HT-29 (cell line): ENCODE results near the gene HOXA11. TPM values are rescaled to one million over a fixed set of nuclear protein-coding genes. Genes with fewer than 3 reads are reported as not detected.

Experiments used
- DNase-seq: peaks from one replicate; pipeline ENCODE4 v3.0.0-alpha.2; 2015; ENCODE audit warnings: low spot score
- total RNA-seq: library from RNA; depleted of rRNA; stranded (reverse); fragments of >200 nt; shearing (Covaris generic); gene quantifications from 2 replicates; pipeline ENCODE4 v1.2.3, GENCODE V29; 2014

The HOXA11 gene
- total RNA-seq, 1 experiment from 2014 or later: 67.7 TPM

DNA sequence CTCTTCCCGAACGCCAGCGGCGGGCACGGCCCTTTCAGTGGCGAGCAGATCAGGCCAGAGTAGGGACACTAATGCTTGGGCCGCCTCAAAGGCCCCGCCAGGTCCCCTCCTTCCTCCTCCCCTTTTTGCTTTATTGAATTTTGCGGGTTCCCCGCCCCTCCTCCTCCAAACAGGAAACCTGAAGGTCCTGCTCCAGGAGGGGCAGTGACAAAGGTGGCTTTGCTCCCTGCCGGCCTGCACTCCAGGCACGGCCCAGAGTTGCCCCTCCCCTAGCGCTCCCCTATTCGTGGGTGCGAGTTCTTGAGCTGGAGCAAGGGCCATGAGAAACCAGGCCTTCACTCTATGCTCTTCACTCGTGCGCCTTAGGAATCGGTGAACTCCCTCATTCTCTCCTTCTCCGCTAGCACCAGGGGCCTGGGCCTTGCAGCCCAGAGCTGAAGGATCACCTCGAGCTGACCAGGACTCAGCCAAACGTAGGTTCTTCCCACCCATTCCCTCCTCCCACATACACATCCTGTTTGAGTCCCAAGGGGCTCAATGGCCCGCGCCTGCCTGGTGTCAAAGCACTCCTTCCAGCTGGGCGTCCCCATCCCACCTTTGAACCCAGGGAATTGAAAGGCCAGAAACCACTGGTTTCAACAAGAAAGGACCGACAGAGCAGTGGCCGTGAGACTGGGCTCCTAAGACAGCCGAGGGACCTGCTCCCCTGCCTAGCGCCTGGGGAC is 36.8 kb downstream of the HOXA11 start:
- peak; percentile 97 for DNase-seq

DNA sequence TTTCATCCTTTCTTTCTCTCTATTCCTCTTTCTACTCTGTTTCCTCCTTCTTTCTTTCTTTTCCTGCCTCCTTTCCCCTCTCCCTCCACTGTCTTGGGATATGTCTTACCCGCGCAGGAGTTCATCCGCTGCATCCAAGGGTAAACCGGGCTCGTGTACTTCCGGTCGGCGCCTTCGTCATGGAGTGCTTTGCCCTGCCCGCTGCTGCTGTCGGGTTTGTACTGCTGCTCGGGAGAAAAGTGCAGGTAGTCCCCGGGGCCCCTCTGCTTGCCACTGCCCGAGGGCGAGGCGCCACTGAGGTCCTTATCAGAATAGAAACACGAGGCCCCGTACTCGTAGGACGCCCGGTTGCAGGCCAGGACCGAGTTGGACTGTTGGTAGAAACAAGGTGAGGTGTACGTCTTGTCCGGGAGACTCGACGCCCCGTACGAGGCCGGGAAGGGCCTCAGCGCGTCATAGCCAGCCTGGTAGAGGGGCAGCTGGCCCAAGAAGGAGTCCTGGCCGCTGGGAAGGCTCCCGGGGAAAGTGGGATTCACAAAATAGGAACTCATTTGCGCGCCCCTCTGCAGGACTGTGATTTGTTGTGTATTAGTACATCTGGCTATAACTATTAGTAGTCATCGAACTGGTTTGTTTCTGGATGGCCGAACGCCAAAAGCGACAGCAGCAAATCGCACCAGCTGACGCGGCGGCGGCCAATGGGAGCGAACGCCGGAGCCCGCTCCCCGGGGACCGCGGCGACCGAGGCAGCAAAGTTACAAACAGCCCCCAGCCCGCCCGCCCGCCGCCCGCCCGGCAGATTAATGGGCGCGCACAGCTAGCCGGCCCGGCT is 37.6 kb downstream of the HOXA11 start, which contains the start of gene HOXA6:
Gene HOXA6, minus strand, starts transcription at position 576 of the 832 bp plus-strand sequence. Its CDS starts 25 bp downstream, at position 551.
- peak; percentile 94 for DNase-seq

DNA sequence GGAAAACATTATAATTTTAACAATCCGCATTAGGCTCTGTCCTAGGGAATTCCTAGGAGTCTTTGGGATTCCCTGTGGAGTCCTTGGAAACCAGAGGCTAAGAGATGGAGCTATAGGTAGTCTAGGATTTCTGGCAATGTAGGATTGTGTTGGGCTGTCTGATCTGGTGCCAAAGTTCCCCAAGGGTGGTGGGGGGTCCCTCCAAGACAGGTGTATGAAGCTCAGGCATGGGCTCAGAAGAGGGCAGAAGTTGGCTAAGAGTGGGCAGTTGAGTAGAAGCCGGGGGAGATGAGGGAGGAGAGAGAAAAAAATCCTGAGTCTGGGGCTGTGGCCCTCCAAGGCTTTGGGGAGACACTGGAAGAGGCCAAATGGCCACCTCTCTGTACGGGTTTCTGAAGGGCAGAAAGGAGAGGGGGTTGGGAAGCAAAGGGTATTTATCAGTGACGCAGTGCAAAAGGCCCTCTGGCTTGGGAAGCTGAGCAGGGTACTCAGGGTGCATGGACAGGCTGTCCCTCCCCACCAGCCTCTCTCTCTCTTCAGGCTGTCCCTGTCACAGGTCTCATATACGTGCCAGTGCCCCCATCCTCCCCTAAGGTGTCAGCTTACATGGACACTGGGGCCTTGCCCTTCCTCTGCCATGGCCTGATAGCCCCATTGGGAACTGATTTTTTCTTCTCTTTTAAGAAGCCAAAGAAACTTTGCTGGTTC is 38.4 kb downstream of the HOXA11 start:
- DNase-seq: peak; percentile 68

DNA sequence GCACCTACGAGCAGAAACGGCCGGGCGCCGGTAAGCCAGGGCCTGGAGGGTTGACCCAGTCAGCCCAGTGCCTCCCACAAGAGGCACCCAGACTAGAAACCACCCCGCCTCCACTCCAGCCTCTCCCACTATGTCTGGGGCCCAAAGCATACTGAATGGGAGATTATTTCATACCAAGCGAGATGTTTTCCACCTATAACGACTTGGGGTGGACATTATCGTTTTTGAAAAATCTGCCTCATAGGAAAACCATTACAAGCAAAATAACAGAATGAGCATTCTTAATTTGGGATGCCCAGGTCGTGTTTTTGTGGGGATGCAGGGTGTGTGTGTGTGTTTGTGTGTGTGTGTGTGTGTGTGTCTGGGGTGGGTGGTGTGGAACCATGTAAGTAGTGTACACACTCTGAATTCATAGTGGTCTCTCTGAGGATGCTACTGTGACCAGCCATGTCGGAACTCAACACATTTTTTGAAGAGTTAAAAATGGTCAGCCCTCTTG is 39.1 kb downstream of the HOXA11 start:
- DNase-seq: no peak

DNA sequence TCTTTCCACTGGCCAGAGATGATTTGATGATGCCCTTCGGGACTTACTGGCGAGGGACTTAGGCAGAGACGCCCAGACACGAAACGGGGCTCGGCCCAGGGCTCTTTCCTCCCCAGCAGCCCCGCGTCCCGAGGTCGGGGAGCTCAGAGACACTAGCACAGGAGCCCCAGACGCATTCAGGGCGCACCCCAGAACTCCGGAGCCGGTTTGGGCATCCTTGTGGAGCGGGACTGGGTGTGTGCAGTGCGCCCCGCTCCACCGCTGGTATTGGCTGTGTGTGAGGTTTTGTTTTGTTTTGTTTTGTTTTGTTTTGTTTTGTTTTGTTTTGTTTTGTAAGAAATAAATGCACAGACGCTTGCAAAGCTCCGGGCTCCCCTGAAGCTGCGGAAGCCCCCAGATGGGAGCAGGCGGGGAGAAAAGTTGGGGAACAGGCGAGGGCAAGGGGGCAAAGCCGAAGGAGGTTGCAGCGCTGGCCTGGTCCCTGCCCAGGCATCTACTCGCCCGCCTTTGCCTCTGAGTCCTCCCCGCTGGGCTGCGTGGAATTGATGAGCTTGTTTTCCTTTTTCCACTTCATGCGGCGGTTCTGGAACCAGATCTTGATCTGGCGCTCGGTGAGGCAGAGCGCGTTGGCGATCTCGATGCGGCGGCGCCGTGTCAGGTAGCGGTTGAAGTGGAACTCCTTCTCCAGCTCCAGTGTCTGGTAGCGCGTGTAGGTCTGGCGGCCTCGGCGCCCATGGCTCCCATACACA is 39.7 kb downstream of the HOXA11 start:
- no peak for DNase-seq

DNA sequence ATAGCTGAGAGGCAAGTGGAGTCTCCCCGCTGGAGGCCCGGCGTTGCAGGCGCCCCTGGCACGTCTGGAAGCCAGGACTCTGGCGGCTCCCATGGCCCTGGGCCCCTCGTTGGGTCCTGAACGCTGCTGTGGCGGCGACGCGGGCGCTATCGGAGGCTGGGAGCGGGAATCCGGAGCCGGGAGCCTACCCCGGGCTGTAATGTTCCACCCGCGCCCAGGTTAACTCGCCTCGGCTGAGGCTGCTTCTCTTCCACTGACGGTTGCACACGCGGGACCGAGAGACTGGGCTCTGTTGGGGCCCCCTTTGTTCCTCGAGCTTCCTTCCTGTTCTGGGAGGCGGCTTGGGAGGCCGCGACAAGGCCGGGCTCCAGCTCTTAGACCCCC is 40.3 kb downstream of the HOXA11 start:
- no peak for DNase-seq

DNA sequence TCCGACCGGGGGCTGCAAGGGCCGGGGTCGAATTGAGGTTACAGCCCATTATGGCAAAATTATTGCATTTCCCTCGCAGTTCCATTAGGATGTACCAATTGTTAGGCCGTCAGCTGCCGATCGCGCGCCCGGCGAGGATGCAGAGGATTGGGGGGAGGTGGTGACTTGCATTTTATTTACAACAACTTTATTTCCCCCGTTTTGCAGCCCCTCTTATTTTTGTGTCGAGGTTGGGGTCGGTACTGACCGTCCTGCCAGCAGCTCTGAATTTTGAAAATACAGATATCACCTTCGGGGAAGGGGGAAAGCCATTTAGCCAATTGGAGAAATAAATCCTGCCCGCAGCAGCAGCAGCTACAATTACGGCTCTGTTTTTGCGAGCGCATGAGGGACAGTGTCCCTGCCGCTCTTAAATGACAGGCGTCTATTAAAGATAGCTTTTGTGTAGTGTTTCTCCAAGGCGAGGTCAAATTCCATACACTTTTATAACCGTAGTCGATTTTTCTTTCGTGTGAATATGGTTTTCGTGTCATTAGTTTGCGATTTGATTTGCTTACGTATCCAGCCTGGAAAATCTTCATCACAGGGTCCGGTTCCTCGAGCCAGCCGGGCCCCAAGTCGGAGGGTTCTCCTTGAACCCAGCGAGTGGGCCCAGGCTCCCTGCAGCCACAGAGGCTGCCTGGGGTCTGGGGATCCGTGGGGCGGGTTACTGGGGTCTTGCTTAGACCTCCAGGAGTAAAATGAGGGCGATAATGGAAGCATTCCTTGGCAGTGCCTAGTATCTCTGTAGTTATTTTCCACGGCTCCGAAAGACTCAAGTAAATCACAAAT is 40.9 kb downstream of the HOXA11 start:
- DNase-seq: no peak

DNA sequence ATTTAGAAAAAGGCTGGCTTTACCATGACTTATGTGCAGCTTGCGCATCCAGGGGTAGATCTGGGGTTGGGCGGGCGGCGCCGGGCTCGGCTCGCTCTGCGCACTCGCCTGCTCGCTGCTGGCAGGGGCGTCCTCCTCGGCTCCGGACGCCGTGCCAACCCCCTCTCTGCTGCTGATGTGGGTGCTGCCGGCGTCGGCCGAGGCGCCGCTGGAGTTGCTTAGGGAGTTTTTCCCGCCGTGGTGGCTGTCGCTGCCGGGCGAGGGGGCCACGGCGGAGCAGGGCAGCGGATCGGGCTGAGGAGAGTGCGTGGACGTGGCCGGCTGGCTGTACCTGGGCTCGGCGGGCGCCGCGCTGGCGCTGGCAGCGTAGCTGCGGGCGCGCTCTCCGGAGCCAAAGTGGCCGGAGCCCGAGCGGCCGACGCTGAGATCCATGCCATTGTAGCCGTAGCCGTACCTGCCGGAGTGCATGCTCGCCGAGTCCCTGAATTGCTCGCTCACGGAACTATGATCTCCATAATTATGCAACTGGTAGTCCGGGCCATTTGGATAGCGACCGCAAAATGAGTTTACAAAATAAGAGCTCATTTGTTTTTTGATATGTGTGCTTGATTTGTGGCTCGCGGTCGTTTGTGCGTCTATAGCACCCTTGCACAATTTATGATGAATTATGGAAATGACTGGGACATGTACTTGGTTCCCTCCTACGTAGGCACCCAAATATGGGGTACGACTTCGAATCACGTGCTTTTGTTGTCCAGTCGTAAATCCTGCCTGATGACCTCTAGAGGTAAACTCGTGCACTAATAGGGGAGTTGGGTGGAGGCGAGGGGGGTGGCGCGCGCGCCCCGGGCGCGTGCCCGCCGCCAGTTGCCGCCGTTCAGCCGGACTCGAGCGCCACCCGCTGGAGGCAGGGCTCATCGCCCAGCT is 41.7 kb downstream of the HOXA11 start, which contains the start of gene HOXA5:
Gene HOXA5, minus strand, starts transcription at position 659 of the 927 bp plus-strand sequence. Its CDS starts 74 bp downstream, at position 585.
- peak; percentile 86 for DNase-seq

DNA sequence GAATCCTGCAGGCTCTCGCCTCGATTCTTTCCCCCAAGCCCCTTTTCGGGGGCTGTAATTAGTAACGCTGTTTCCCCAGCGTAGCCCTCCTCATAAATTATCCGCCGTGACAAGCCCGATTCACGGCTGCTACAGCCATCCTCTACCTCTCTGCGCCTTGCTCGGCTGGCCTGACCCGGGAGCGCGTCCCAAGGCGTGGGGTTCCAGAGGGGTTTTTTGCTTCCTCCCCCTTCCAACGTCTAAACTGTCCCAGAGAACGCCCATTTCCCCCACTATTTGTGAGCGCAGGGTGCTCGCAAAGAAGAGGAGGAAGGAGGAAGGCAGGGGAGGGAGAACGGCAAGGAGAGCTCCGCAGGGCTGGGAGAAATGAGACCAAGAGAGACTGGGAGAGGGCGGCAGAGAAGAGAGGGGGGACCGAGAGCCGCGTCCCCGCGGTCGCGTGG is 42.4 kb downstream of the HOXA11 start:
- no peak for DNase-seq

DNA sequence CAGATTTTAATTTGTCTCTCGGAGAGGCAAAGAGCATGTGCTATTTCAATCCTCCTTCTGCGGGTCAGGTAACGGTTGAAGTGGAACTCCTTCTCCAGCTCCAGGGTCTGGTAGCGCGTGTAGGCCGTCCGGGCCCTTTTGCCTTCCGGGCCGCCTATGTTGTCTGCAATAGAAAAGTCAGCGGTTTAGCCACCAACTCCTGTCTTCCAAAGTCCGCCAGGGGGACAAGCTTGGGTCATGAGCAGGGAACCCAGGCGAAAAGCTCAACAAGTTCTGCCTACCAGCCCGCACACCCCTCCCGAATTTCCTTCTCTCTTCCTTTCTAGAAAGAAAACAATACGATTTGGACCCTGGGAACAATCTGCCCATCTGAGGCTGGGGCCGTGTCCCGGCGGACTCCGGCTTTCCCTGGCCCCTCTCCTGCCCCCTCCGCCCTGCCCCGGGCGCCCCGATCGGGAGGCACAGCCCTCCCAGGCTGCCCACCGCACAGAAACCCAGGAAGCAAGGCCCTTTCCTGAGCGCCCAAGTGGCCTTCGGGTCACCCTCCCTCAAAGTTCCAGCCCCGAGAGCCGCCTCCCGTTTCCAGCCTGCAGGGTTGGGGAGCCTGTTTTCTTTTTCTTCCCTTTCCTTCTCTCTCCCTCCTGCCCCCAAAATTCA is 43.0 kb downstream of the HOXA11 start:
- DNase-seq: no peak

DNA sequence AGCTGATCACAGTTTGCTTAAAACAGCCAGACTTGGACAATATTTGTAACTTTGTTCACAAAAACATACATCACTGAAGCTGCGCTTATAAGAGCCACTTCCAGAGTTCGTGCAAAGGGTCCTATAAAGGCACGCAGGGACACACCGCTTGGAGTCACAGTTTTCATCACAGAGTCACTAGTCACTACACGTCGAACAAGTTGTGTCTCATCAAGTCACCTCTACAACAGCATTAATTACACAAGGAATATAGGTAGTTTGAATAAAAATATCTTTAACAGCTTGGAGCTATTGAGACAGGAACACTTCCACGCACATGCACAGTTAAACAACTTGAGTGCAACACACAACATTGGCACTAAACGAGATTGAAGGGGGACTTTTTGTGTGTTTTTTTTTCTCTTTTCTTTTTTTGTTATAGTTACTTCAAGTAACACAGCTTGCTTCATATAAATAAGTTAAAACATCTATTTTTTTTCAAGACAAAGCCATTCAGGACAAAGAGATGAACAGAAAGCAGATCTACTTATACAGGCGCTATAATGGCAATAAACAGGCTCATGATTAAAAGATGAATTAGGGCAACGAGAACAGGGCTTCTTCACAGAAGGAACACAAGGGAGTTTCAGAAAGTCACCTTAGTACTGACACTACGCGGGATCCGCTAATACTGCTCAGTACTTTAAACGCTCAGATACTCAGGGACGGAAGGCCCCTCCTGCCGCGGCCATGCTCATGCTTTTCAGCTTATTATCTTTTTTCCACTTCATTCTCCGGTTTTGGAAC is 43.7 kb downstream of the HOXA11 start:
- no peak for DNase-seq

DNA sequence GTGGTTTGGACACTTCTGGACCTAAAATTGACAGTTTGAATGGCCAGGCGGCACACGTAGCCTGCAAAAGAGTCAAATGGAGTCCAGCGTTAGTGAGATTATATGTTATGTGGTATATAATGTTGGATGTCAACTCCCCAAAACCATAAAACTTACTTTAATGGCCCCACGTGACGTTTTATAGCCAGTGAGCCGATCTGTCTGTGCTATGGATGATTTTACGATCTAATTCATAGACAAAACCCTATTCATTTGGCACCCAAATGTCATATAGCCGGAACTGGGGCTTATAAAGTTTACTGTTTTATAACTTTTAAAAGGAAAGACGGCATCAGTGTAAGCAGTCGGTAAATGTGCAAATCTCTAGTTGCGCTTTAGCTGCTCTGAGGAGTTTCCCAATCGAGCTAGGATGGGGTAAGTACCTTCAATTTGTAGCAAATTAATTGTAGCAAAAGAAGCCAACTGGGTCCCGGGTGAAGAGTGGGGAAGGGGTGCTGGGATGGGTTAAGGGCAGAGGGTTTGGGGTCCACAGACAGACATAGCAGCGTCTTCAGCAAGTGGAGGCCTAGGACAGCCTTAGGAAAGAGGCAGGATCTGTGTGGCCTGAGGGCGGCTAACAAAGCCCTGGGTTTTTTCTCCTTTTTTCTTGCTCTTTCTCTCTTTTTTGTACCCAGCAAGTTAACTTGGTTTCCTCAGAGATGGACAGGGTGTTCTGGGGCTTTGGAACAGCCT is 44.7 kb downstream of the HOXA11 start:
- DNase-seq: peak; percentile 90

DNA sequence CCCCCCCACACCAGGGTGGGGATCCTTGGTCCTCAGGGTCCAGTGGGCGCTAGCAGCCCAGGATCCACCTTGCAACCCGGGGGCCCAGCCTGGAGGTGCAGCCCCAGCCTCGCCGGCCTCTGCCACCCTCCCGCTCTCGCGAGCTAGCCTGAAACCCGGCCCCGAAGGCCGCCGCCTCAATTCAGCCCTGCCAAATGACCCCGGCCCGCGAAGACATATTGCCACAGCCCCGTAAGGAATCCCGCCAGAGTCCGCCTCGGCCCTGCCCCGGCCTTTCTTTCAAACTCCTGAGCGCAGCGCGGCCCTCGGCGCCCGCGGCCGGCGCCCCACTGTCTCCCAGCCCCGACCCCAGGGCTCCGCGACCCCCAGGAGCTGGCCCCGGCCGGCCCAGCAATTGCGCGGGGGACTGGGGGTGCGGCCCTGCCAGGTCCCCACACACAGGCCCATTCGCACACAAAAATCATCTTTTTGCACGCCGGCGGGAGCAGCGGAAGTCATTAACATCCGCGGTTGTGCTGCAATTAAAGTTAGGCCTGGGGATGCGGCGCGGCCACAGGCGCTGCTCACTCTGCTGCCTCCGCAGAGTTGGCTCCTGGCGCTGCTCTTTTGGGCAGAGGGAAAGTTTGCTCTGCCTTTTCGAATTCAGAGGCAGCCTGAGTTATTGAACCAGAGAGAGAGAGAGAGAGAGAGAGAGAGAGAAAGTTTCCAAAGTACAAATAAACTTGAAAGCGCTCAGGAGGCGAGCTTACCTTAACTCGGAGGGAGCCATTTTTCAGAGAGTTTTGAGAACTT is 45.5 kb downstream of the HOXA11 start:
- no peak for DNase-seq

DNA sequence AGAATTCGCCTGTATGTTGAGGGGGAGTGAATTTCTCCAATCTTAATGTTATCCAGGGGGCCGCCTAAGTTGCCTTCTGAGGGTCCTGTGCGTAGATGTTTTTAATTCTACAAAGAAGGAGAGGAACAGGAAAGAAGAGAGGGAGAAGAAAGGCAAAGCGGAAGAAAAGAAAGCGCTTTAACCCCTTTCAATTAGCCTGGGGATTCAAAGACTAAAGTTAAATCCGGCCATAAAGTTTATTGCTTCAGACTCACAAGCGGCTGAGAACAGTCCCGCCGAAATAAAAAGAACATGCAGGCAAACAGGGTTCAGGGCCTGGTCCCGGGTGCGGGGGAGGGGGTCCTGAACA is 46.1 kb downstream of the HOXA11 start:
- DNase-seq: no peak

DNA sequence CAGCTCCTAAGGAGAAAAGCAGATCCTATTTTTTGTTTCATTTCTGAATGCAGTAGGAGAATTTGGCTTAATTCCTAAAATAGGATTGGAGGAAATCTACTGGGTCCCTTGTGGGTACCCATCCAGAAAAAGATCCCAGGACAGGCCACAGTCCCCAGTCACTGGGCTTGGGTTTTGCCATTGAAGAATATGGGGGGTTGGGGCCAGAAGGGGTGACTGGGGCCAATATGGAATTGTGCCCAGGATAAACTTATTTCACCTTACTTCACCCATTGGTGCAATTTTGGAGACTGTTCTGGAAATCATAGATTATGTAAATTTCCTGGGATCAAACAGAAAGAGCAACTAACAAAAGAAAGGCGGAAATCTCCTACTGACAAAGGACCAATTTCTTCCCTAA is 46.6 kb downstream of the HOXA11 start:
- DNase-seq: no peak

DNA sequence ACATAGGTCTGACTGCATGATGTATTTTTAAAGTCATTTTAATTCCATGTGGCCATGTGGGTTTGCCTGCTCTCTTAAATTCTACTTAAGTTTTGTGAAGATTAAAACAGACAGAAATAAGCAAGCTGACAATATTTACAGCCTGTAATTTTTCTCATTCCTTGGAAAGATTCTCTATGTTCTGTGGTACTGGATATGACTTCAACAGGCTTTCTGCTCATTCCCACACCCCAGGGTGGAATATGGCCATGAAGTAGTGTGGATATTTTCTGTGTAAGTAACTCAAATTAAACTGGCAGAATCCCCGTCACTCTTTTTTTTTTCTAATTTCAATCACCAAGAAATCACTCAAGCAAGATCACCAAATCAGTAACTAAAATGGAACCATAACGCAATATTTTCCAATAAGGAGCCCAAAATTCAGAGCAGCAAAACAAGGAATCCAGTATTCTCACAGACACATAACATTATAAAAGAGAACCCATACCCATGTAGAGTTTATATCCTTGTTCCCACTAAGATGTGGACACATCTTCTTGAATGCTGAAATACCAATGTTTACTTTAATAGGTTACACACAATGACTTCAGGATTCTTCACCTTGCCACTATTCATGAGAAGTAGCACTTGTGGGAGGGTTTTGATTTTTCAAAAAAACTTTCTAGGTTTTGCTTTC is 47.3 kb downstream of the HOXA11 start:
- peak; percentile 56 for DNase-seq
